GM19238 (cell line): ENCODE results near the gene TECTB.

Source experiments
- DNase-seq: peaks from one replicate; pipeline ENCODE4 v3.0.0; 2011; ENCODE audit warnings: low spot score; ENCODE audit not compliant: insufficient read length

TECTB gene

DNA sequence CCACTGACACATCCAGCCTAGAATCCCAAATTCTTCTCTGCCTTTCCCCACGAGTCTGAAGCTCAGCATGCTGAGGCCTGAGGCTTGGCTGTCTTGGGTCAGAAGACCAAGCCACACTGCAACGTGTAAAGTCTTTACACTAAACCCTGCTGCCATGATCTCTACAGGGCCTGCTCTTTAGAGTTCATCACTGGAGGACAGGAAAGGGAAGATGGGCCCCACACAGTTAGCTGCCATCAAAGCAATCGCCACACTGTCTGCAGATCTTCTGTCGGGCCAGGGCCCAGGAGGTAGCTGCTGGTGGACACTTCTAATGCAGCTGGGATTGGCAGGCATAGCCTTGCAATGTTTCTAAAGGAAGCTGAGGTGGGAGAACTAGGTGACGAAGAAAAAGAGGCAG, 8.4 kb upstream of the TECTB start:
- no peak for DNase-seq

DNA sequence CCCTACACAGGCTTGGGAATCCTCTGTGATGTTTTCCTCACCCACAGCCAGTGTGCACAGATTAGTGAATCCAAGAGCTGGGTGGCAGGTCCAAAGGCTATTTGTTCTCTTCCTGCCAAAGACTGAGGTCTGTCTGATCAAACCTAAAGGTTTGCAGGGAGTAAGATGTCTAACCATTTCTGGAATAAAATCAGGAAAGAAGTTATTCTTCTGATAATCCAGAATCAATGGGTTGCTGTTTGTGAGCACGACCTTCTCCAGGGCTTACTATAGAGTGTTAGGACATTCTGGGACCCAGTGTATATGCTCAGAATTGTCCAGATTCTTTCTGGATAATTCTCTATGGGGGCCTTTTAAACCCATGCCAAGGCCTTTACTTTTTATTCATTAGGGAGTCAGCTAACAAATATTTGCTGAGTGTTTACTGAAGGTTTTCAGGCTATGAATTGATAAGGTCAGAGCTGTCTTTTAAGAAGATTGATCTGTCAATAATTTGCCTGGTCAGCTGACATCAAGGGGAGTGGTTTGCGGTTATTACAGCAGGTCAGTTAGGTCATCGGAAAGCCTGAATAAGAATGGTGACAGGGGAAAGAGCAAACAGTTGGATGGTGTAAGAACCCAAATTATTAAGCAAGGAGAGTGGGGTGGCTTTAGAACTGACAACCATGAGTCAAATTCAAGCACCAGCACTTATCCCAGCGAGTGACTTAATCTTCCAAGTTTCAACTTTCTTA, 7.5 kb upstream of the TECTB start:
- no peak for DNase-seq

DNA sequence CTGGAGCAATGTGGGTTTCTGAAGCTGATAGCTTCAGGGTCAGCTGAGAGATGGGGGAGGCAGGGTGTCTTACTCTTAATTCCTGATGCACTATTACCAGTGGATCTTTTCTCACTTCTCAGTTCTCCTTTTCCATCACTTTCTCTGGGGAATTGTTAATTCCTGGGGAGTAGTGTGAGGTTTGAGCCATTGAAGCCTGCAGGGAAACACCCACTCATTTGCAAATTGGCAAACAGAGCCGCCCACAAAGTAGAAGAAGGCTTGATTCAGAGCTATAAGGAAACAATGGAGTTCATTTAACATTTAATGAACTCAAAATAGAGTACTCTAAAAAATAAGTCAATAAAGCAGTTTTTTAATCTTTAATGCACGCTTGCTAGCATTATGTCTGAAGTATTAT, 4.3 kb upstream of the TECTB start:
- DNase-seq = no peak

DNA sequence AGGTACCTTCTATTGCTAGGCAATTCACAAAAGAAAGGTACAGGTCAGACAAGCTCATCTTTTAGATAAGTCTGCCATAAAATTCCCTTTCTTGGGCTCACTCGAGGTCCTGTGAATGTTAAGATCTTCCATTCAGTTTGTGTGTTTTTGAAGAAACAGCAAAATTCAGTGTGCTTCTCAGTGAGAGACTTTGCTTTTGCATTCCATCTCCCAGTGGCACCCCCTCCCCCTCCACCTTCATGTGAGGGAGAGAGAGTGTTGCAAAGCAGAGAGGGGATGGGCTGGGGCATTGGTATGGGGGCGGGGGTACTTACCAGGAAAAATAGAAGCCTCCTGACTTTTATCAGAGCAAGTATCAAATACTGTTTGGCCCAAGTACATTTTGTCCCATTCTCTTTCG, 3.8 kb upstream of the TECTB start:
- no peak for DNase-seq

DNA sequence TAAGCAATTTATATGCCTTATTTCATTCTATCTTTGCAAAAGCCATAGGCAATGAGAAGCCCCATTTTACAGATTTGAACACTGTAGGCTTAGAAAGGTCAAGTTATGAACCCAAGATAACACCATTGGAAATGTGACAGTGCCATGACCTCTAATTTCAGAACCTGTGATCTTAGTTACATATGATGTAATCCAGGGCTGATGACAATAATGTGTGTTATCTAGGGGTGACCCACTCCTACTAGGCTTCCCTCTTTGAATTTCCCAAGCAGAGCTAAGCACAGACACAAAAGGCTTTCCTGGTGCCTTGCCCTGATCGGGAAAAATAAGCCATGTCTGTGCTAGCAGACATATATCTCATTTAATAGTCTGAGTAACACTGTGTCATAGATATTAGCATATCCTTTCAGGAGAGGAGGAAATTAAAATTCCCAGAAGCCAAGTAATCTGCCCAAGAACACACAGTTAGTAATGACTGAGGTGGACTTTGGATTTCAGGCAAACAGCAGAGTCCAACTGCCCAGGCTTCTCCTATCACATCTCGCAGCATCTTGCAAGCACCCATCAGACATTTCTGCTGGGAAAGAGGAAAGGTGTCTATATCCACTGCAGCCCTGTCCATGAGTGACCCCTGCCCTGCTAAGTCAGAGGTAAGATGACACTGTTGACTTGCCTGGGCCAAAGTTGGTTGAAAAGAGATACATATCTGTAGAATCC, 2.8 kb upstream of the TECTB start:
- DNase-seq = no peak

DNA sequence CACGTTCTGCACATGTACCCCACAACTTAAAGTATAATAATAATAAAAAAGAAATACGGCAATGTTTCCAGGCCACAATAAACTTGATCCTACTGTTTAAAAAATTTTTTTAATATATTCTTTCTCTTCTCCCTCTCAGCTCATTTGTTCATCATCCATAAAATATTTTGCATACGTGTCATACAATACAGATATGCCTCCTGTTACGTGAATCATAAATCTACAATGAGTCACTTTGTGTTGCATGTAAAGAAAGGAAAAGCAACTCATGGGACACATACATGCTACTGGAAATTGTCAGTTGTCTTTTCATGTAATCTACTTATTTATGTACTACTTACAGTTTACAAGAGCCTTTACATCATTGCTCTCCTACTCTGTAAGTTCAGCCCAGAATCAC, 1.1 kb upstream of the TECTB start:
- no peak for DNase-seq

DNA sequence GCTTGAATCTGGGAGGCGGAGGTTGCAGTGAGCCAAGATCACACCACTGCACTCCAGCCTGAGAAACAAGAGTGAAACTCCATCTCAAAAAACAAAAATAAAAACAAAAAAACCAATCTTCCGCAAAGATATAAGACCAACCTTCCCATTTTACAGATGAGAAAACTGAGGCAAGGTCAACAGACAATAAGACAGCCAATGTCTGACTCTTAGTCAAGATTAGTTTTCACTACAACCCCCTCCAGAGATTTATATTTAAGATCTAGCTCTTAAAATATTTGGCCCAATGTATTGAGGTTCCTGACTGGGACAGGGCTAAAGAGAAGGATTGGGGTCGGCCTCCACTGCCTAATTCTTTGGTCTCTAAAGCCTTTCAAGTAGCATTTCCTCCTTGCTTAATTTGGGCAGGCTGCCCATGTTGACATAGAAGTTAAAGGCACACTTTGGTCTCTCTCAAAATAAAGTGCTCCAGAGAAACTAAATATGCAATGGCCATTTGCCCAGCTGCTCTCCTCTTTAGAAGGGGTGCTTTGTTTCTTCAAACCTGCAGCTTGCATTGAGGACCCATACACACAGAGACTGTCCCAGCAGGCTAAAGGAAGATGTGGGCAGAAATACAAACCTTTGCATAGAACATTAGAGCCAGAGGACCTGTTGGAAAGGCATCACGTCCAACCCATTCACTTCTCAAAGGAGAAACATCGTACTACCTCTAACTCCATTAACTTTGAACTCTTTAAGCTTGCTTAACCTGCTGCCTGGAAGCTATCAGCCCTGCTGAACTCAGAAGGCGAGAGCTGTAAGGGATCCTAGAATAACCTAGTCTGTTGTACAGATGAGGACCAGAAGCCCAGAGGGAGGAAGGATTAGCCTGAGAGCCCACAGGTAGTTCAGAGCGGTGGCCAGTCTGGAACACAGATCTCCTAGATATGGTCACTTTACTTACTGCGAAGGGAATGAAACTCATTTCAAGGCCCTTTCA, 3.9 kb downstream of the TECTB start:
- no peak for DNase-seq

DNA sequence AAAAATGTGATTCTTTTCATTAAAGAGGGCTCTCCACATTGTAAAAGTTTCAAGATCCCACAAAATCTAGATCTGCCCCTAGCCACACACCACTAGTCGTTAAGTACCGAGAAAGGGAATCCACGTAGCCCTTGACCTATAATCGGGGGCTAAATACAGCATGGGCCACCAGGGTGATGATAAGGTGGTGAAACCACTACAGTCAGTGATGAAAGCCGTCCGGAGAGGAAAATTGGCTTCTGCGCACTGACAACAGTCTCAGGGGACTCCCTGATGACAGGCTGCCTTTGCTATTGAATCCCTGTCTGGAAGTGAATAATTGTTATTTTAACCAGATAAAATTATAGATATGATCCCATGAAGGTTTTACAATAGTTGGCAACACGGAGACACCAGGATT, 4.6 kb downstream of the TECTB start:
- DNase-seq = no peak

DNA sequence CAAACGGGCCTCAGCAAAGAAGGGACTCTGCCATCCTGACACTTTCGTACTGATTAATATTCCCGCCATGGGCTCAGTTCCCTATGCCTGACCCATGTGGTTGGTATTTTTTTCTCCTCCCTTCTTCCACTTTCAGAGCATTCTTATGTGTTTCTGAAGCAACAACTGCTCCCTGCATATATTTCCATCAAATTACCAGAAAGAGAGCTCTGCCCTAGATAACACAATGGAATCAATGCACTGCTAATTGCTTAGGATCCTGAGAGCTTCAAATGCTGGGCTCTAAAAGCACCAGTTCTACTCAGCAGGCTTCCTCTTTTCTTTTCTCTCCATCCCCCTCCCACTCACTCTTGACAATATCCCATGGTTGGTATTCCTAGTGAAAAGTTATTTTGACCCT, 5.3 kb downstream of the TECTB start:
- DNase-seq = no peak

DNA sequence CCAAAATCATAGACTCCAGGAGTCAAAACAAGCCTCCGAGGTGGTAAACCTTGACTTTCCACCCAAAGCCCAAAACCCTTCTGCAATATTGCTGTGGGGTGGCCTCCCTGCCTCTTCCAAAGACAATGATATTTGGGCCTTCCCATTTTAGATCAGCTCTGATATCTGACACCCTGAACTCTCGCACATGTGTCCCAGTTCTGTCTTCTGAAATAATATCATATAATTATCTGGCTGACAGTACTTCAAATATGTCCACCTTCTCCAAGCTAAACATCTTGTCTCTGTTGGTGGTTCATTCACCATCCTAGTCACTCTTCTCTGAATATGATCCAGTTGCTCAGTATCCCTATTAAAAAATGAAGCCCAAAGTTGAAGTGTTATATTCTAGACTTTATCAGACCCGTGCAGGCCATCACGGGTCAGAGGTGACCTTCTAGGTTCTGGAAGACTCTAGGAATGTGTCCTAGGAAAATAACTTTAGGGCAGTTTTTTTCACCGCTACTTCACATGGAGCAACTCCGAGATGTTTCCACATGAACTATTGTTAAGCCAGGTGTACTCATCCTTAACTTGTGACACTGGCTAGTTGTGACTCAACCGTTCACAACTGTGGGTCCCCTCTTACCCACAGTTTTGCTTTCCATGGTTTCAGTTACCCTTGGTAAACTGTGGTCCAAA, 6.3 kb downstream of the TECTB start:
- DNase-seq = no peak

DNA sequence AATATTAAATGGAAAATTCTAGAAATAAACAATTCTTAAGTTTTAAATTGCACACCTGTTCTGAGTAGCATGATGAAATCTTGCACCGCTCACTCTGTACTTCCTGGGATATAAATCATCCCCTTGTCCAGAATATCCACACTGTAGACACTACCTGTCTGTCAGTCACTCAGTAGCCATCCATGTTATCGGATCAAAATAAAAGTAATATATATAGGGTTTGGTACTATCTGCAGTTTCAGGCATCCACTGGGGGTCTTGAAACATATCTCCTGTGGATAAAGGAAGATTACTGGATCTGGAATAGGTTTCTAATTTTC, 6.8 kb downstream of the TECTB start:
- no peak for DNase-seq

DNA sequence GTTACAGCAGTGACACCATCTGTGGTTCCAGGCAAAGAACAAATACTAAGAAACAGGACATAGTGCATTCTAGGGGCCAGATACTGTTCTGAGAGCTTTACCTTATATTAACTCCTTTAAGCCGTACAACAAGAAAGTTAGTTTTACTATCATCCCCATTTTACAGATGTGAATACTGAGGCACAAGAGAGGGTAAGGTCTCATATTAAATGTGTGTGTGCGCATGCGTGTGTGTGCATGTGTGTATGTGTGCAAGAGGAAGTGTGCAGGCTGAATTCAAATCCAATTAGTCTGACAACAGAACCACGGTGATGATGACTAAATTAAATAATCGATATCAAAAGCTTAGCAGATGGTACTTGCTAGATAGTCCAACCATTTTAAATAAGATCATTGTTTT, 11.0 kb downstream of the TECTB start:
- no peak for DNase-seq

DNA sequence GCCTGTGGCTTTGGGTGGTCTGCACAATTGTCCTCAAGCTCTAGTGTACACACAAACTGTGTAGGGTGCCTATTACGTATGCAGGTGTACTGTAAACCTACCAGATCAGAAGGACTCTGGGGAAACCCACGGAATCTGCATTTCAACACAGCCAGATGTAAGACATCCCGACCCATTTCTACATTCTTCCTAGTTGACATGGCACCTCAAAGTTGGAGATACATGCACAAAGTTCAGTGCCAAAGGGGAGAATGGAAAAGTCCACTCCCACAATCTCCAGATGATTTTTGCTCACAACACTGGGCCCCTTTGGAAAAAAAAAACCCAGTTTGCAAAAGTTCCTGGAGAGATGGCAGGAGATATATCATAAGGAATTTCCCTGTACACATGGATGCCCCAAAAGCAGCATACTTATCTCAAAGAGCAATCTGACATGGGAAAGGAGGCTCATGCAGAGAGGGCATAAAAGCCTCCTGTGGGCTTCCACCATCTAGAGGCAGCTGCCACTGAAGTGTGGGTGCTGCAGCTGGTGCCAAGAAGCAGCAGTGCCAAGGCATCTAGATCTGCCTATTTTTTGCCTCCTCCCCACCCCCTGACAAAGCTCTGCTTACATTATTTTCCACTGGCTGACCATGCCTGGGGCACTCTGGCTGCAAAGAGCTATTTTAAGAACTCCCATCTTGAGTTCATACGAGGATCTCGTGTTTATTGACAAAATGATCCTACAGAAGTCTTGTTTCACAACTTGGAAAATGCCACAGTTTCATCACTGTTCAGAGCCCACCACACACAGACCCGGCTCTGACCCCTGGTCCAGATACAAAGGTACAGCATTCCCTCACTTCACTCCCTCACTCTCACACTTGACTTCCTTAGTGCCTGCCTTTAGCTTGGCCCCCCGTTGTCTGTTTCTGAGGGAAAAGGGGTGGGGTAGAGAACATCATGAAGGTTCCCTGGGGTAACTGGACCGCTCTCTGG, 12.9 kb downstream of the TECTB start:
- no peak for DNase-seq

DNA sequence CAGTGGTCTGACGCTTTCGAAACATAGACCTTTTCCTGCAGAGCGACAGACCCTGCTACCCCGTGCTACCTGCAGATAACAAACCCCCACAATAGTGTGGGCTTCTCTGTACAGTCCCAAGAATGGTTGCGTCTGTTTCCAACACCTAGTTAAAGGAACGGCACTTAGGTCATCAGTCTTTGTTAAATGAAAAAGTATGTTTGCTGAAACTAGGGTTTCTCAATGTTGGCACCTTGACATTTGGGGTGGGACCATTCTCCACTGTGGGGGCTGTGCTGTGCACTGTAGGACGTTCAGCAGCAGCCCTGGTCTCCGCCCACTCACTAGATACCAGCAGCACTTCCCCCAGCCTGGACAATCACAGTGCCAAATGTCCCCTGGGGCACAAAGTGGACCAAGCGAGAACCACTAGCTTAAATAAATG, 13.7 kb downstream of the TECTB start:
- DNase-seq = no peak

DNA sequence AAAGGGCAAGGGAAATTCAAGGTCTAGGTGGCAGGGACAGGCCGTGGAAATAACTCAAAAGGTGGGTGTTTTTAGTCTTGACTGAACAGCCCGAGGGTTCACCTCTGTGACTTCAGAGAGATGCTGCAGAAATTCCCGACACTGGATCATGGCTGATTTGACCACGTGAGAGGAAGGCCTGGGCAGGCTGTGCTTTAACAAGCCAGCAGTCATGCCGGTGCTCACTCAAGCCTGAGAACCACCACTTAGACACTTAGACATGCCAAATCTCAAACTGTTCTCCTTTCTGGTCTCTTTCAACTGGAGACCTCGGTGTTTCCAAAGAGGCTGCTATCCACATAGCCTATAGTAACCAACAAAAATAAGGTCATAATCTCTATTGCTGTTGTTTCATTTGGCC, 15.4 kb downstream of the TECTB start:
- no peak for DNase-seq

DNA sequence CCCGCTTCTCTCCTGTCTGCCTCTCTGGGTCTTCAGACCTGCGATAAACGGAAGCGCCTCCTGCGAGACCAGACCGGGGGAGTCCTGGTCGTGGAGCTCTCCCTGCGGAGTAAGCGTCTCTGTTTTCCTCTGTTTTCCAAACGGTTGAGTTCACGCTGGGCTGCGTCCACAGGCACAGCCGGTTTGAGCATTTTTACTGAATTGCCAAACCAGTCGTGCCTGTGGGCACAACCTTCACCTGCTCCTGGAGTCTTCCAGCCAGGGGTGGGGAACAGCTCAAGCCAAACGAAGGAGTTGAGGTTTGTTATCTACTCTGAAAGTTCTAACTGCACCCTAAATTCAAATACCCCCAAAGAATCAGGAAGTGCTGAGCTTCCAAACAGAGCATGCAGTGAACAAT, 16.3 kb downstream of the TECTB start:
- no peak for DNase-seq

DNA sequence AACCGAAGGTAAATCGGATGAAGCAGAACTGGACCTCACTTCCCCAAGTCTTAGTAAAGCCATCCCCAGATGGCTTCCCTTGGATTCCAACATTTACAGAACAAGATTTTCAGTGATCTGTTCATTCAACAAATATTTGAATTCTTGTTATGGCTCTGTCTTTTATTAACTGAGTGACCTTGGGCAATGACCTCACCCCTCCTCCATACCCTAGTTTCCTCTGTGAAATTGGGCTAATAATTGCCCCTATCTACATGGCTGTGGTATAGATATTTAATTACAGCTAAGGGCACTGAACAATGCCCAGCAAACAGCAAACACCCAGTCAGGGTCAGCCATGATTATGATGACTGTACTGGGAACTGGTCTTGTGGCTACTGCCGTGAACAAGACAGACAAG, 19.1 kb downstream of the TECTB start:
- DNase-seq = no peak

DNA sequence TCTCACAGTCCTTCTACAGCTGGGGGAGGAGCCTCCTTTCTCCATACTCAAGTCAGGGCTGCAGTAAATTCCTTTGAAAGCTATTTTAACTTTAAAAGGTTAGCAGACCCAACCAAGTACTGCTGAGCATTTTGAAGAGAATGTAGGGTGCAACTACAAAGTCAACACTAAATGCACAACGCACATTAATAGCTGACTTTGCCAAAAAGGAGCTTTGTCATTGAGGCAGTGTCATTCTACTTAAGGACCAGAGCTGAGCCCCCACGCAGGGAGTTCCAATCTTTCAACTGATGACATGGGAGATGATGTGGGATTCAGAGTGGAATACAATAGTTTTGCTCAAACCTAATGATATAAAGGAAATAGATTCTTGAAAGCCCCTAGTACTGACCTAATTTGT, 20.3 kb downstream of the TECTB start:
- no peak for DNase-seq

DNA sequence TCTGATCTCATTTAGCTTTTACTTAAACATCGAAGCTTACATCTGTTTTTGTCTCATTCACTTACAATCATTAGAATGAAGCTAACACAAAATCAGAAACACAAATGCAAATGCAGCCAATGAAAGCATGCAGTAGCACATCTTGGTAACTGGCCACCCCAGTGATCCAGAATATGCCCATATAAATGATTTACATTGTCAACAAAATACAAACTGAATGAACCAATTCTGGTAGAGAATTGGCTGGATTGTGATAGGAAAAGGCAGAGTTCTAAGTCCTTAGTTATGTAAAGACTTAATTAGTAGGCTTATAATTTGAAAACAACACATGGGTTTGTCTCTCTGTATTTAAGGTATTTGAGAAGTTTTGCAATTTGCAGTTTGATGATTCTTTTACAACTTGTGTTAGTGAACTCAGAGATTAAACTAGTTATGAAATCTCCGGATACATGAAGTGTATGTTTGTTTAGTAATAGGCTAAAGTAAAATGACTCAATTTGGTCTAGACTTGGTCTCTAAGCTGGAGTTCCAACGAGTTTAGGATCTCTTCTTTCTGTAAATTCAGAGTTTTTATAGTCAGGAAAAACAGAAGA, 21.2 kb downstream of the TECTB start:
- no peak for DNase-seq
